Activated CD4-positive, CD25-positive, alpha-beta regulatory T cell (primary cell): Measurements from ENCODE around the gene UBE2R2.
A peak's percentile ranks its signal among the peaks of the same experiment; 100 is the strongest.
"Not testable (repeated sequence)": the region's sequence is repeated elsewhere in the genome, so short reads cannot be mapped to it uniquely, and the experiment has no call there.

Experiments used
- DNase-seq, 4 experiments: peaks; one replicate each; lab custom pipeline; 2025; lab: John Stamatoyannopoulos, UW

The UBE2R2 gene

DNA sequence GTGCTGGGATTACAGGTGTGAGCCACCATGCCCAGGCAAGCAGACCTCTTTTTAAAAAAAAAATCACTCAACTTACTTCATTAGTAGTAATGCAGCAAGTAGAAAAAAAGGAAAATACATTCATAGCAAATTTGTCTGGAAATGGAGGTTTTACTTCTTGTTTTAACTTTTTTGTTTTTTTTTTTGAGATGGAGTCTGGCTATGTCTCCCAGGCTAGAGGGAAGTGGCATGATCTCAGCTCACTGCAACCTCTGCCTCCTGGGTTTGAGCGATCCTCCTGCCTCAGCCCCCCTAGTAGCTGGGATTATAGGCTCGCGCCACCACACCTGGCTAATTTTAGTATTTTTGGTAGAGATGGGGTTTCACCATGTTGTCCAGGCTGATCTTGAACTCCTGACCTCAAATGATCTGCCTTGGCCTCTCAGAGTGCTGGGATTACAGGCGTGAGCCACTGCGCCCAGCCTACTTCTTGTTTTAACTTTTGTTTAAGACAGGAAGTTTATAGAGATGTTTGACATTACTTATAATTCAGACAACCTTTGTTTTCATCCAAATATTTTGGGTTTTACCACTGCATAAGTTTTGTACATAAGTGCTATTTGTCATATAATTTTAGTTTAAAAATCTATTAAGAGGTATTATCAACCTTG is 26.5 kb downstream of the UBE2R2 start:
- DNase-seq, result no peak

DNA sequence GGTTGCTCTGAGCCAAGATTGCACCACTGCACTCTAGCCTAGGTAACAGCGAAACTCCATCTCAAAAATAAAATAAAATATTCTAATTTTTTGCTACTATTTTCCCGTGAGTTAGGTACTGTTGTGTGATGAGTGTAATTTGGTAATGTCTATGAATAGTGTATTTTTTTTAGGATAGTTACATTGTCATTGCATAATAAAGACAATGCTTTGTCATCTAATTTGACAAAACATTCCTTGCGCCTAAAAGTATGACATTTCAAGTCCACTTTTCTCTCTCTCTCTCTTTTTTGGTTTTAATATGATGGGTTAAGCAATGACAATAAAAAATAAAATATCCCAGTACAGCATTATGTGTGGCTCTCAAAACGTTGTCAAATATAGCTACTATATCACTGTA is 29.3 kb downstream of the UBE2R2 start:
- no peak for DNase-seq

DNA sequence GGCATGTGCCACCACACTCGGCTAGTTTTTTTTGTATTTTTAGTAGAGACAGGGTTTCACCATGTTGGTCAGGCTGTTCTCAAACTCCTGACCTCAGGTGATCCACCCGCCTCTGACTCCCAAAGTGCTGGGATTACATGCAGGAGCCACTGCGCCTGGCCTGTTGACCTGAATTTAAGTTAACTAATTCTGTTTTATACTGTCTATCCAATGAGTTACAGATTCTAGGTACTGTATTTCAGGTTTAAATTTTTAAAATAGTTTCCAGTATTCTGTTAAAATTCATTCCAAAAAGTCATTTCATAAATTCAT is 30.9 kb downstream of the UBE2R2 start:
- not testable (repeated sequence) for DNase-seq

DNA sequence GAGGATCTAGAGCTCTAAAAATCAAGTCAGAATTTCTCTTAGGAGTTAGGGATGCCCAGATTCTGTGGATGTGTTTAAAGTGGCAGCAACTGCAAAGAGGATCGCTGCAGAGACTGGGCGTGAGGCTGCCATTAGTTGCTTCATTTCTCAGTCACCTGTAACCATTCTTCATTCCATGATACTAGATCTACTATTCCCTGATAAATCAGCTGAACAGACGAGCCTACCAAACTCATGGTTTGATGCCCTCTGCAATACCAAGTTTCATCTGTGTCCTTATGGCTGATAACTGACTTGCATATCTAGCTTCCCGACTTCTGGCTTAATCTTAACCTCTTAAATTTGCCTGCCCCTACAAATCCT is 33.3 kb downstream of the UBE2R2 start:
- no peak for DNase-seq

DNA sequence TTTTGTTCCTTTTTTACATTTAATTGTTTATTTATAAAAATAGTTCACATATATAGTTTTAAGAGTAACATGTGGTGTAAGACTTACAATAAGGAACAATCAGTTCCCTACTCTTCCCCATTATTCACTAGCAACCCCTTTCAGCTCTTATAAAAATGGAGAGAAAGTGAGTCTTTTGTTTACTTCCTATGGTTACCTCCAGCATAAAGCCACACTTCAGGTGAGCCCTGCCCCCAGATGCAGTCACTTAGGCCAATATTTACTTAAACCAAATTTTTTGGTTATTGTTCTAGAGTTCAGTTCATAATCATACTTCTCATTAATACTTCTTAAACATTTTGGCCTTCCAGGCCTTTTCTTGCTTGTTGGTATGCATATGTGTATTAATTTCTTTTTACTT is 33.7 kb downstream of the UBE2R2 start:
- no peak for DNase-seq

DNA sequence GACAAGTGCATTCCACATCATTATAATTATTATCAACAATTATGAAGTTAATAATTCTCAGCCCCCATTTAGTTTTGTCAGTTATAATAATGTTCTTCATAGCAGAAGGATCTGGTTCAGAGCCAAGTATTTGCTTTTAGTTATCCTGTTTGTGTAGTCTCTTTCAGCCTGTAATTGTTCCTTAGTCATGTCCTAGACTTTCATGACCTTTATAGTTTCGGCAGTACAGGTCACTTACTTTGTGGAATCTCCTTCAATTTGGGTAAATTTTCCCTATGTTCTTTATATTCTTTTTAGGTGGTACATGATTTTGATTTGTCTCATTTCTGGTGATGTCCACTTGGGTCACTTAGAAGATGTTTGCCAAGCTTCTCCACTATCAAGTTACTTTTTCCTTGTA is 34.3 kb downstream of the UBE2R2 start:
- no peak for DNase-seq

DNA sequence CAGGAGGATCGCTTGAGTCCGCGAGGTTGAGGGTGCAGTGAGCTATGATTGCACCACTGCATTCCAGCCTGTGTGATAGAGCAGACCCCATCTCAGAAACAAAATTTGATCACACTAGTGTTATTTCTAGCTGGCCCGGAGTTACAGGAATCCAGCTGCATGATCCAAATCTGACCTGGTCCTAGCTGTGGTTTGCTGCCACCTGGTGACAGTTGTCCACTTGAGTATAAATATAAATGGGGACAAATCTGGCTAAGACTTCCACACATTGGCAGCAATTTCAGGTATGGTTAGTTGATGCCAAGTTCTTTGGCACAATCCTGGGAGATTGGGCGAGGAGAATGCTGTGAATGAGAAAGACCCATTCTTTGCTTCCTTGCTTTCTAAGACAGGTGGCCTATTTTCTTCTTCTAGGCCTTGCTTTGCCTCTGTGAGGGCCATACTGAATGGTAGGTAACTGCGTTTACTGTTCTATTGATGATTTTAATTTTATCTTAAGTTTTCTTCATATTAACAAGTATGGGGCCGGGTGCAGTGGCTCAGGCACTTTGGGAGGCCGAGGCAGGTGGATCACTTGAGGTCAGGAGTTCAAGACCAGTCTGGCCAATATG is 35.4 kb downstream of the UBE2R2 start:
- peak in 3 of 4 experiments; percentile 10 to 23 (median 12) for DNase-seq

DNA sequence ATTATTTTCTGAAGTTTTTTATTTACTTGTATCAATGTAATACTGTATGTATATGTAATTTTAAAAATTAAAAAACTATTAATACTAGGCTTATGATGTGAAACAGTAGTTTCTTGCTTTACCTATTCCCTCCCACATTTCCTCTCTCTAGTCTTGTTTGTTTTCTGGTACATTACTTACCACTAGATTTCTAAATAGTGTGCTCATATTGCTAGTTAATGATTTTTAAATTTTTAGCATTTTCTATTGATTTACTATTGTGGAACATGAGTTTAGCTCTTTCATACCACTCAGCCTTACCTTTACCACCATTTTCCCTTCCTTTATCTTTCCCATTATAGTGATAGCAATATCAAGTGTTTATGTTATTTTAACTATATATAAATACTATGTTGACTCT is 39.3 kb downstream of the UBE2R2 start:
- DNase-seq, result no peak

DNA sequence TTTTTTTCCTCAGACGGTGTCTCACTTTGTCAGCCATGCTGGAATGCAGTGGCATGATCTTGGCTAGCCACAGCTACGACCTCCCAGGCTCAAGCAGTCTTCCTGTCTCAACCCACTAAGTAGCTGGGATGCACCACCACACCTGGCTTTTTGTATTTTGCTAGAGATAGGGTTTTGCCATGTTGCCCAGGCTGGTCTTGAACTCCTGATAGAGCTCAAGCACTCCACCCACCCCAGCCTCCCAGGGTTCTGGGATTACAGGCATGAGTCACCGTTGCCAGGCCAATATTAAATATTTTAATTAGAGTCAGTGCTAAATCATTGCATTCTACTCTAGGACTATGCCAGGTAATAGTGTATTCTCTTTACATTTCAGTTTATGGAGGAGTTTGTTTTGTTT is 41.5 kb downstream of the UBE2R2 start:
- no peak for DNase-seq

DNA sequence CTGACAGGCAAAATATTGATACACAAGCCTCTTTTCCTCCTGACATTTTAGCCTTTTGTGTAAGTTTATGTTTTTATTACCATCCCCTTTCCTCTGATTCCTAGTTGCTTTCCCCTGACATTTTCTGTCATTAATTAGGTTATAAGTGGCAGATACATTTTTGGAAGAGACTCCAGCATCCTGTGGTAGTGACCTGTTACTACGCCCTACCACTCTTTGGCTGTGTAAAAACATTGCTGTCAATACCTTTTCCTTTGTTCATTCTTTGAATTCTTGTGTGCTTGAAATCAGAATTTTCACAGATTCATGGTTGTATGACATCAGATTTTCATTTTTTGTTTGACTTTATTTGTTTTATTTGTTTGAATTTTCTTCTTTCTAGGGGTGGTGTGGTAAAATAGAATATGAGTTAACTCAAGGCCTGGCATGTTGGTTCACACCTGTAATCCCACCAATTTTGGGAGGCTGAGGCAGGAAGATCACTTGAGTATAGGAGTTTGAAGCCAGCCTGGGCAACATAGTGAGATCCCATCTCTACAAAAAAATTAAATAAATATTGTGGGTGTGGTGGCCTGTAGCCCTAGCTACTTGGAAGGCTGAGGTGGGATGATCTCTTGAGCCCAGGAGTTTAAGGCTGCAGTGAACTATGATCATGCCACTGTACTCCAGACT is 43.4 kb downstream of the UBE2R2 start:
- no peak for DNase-seq

DNA sequence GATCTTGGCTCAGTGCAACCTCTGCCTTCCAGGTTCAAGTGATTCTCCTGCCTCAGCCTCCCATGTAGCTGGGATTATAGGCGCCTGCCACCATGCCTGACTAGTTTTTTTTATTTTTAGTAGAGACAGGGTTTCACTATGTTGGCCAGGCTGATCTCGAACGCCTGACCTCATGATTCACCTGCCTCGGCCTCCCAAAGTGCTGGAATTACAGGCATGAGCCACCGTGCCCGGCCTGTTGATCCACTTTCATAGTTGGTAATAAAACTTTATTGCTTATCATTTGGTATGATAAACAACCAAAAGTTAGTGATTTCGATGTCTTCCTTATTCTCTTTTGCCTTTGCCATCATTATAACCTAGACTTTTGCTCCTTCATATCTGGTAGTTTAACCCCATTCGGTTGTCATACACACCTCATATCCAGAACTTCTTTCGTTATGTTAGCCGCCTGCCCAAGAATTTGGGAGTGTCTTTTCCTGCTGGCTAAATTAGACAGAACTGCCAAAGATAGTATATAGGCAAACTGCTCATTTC is 45.0 kb downstream of the UBE2R2 start:
- DNase-seq, result no peak

DNA sequence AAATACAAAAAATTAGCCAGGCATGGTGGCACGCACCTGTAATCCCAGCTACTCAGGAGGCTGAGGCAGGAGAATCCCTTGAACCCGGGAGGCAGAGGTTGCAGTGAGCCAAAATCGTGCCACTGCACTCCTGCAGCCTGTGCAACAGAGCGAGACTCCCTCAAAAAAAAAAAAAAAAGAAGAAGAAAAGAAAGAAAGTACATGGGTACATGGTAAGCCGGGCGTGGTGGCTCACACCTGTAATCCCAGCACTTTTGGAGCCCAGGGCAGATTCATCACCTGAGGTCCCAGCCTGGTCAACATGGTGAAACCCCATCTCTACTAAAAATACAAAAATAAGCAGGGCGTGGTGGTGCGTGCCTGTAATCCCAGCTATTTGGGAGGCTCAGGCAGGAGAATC is 46.1 kb downstream of the UBE2R2 start:
- DNase-seq, result not testable (repeated sequence)

DNA sequence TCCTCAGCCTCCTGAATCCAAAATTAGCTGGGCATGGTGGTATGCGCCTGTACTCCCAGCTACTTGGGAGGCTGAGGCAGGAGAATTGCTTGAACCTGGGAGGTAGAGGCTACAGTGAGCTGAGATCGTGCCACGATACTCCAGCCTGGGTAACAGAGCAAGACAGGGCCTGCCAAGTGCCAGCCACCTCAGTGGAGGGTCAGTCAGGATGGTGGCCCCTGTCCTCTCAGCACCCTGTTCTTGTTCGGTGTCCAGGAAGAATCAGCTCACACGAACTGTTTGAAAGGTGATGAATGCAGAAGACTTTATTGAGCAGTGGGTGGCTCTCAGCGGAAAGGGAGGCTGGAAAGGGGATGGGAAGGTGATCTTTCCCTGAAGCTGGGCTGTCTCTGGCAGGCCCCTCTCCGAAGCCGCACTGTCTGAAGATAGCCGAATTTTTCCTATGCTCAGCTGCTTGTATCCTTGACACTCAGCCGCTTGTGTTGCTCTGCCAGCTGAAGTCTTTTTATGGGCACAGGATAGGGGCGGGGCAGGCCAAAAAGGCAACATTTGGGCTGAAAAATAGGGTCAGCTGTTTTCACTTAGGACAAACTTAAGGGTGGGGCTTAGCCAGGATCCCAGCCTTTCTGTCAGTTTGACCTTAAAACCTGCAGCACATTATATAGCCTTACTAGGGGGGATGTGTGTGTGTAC is 50.9 kb downstream of the UBE2R2 start:
- no peak for DNase-seq

DNA sequence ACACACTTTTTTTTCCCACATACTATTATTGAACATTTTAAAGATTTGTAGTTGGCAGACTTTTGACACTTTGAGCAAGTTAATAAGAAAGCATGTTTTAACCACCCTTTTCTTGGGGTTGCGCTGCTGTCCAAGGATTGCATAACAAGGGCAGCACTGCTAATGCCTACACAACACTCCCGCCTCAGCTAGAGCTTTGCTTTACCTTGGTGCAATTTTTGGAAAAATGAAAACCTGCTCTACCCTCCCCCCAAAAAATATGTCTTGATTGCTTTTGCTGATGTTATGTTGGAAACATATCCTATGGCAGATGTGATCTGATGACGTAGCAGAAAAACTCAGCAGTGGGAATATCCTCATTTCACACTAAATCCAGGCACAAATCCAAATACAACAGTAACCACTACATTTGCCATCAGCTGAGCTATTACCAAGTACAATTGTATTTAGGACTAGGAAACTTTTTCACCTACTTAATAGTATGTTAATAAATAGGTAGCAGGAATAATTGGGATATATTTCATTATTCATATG is 51.5 kb downstream of the UBE2R2 start:
- no peak for DNase-seq

DNA sequence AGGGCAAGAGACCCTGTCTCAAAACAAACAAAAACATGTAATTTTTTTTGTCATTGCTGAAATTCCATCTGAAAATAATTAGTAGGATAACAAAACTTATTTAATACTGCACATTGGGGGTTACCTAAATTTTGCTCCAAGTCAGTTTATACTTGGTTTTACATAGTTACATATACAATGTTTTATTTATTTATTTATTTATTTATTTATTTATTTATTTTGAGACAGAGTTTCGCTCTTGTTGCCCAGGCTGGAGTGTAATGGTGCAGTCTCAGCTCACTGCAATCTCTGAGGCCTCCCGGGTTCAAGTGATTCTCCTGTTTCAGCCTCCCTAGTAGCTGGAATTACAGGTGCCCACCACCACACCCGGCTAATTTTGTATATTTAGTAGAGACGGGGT is 52.3 kb downstream of the UBE2R2 start:
- DNase-seq, result not testable (repeated sequence)

DNA sequence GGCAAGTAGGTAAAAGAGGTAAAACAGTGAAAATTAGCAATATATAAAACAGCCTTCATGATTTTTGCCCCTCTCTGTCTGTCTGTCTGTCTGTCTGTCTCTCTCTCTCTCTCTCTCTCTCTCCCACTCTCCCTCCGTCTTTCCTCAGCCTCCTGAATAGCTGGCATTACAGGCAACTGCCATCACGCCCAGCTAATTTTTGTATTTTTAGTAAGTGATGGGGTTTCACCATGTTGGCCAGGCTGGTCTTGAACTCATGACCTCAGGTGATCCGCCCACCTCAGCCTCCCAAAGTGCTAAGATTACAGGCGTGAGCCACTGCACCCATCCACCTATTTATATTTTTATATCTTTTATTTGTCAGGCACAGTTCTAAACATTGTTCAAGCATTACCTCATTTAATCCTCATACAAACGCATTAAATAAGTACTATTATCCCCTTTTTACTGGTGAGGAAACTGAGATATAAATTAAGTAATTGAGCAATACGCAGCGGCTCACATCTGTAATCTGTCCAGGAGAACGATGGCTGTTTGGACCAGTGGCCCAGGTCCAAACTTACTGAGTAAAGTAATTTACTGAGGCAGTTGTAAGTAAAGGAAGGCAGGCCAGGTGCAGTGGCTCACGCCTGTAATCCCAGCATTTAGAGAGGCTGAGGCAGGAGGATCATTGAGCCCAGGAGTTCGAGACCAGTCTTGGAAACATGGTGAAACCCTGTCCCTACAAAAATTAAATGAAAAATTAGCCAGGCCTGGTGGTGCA is 60.9 kb downstream of the UBE2R2 start:
- no peak for DNase-seq

DNA sequence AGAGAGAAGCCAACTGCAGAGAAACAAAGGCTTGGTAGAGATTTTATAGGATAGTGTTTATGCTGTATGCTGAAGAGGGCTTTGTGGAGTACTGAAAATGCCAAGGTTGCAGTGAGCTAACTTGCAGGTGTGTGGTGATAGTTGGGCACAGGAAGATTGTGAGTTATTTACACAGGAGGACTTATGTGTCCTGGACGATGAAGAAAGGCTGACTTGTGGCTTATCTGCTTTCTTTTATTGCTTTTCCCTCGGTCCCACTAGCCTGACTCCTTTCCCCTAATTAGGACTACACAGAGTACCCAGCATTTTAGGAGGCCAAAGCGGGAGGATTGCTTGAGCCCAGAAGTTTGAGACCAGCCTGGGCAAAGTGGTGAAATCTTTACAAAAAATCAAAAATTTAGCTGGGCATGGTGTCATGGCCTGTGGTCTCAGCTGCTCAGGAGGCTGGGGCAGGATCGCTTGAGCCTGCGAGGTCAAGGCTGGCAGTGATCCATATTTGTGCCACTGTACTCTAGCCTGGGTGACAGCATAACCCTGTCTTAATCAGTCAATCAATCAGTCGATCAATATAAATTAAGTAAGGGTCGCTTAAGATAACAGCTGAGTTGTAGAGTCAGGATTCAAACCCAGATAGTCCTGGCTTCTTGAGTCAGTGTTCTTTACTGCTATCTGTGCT is 61.9 kb downstream of the UBE2R2 start:
- DNase-seq, result no peak

DNA sequence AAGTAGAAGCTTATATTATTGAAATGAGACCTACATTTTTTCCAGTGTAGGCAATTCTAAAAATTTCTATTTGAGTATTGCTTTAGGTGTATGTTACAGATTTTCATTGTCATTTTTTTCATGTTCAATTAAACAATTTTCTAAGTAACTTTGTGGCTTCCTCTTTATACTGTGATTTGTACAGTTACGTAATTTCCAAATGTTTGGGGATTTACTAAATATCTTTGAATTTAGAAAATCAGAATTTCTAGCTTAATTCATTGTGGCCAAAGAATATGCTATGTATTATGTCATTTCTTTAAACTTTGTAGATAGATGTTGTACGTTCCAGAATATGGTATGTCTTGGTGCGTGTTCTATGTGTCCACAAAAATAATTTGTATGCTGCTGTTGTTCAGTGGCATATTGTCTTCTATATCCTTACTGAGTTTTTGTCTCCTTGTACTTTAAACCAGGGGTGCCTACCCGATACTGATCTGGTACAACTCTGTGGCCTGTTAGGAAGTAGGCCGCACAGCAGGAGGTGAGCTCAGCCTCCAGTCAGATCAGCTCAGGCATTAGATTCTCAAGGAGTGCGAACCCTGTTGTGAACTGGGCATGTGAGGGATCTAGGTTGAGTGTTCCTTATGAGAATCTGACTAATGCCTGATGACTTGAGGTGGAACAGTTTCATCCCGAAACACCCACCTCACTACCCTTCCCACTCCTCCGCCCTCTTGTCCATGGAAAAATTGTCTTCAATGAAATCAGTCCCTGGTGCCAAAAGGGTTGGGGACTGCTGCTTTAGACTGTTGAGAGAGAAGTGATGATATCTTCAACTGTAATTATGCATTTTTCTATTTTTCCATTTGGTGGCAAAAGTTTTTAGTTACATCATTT is 63.5 kb downstream of the UBE2R2 start:
- DNase-seq, result no peak

DNA sequence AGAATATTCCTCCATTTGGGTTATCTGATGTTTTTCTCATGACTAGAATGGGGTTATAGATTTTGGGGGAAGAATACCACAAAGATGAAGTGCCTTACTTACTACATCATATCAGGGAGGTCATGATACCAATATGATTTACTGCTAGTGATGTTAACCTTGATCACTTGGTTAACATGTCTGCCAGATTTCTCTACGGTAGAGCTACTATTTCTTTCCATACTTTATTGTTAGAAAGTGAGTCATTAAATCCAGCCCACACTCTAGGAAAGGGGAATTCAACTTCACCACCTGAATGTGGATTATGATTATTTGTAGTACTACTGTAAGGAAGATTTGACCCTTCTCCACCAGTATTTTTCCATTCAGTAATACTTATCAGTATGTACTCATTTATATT is 64.7 kb downstream of the UBE2R2 start:
- DNase-seq, result no peak
